ENCODE data around the gene TERB2. TPM values are rescaled to one million over a fixed set of nuclear protein-coding genes. Genes with fewer than 3 reads are reported as not detected.
"Not testable (repeated sequence)": the region's sequence is repeated elsewhere in the genome, so short reads cannot be mapped to it uniquely, and the experiment has no call there.

TERB2 gene
- total and polyA plus RNA-seq, 8 donors = not detected

DNA sequence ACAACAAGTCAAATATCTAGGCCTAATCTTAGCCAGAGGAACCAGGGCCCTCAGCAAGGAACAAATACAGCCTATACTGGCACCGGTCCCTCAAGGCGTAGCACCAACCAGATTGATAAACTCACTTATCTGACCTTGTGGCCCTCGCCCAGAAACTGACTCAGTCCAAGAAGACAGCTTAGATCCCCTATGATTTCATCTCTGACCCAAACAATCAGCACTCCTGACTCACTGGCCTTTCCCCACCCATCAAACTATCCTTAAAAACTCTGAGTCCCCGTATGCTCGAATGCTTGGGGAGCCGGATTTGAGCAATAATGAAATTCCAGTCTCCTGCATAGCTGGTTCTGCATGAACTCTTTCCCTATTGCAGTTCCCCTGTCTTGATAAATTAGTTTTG is 64.9 kb downstream of the TERB2 start:
- TF ChIP-seq, protein P1, sequence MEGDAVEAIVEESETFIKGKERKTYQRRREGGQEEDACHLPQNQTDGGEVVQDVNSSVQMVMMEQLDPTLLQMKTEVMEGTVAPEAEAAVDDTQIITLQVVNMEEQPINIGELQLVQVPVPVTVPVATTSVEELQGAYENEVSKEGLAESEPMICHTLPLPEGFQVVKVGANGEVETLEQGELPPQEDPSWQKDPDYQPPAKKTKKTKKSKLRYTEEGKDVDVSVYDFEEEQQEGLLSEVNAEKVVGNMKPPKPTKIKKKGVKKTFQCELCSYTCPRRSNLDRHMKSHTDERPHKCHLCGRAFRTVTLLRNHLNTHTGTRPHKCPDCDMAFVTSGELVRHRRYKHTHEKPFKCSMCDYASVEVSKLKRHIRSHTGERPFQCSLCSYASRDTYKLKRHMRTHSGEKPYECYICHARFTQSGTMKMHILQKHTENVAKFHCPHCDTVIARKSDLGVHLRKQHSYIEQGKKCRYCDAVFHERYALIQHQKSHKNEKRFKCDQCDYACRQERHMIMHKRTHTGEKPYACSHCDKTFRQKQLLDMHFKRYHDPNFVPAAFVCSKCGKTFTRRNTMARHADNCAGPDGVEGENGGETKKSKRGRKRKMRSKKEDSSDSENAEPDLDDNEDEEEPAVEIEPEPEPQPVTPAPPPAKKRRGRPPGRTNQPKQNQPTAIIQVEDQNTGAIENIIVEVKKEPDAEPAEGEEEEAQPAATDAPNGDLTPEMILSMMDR (IDR thresholded peaks at IDR 0.05) = no peak
- Histone ChIP-seq H3K27ac (no peak overlapping the region), H3K4me3 (no peak overlapping the region), H3K9me3 (no peaks in the 10 kb centered on the region), H3K27me3 (peaks cover 0 to 13% of the 10 kb centered on the region in 2 donors), H3K36me3 (no peaks in the 10 kb centered on the region), H3K4me1 (peaks cover 6 to 21% of the 10 kb centered on the region in 2 donors)
- intact Hi-C loops (cut with DNase I) = no loop called here
- DNase-seq = no peak
- ATAC-seq = no peak

- Histone ChIP-seq H3K4me1 (peaks cover 6 to 21% of the 10 kb centered on the region in 2 donors), H3K4me3 (peak within 1 kb of the TSS; percentile 63 to 65), H3K9me3 (no peaks in the 10 kb centered on the region), H3K27ac (peak within 1 kb of the TSS in 1 of 2 donors; percentile 42), H3K36me3 (no peaks in the 10 kb centered on the region), H3K27me3 (peaks cover 0 to 13% of the 10 kb centered on the region in 2 donors)
- intact Hi-C loops (cut with DNase I) = no loop called here
- DNase-seq (peak; percentile 84 to 100 (median 95)), ATAC-seq (peak; percentile 100)
- TF ChIP-seq, protein P1 (IDR thresholded peaks at IDR 0.05) = no peak
Measured at GRCh38 chr15:45022871-45023658, 66.6 kb downstream of the TERB2 start, which contains the start of gene SORD. Gene SORD (plus strand): TSS chr15:45023195. CDS start chr15:45023284, 89 bp downstream.

DNA sequence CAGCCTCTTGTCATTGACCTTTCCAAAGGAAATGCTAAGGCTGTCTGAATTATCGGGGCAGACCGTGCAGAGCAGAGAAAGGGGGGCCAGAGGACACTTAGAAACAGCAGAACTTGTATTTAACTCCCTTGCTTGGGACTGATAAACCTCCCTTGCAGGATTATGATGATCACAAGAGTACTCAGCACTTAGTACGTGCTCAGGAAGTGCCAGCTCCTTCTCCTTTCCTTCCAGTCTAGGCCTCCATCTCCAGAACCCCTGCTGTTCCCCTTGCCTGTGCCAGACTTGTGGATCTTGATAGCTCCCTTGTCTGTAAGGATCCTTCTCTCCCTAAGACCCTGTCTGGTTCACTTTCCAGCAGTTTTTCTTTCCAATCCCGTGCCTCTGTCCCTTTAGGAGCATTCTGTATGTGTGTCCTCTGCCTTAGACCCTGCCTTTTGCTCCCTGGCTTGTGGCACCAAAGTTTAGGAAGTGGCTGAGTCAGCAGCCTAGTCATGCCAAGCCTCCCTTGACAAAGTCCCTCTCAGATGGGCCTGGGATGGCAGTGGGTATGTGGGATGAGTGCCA is 67.3 kb downstream of the TERB2 start:
- Histone ChIP-seq H3K27me3 (peaks cover 0 to 13% of the 10 kb centered on the region in 2 donors), H3K4me1 (peaks cover 6 to 21% of the 10 kb centered on the region in 2 donors), H3K4me3 (peak overlapping the region; percentile 63 to 65), H3K36me3 (no peaks in the 10 kb centered on the region), H3K27ac (peak overlapping the region in 1 of 2 donors; percentile 42), H3K9me3 (no peaks in the 10 kb centered on the region)
- peak; percentile 7 for ATAC-seq
- TF ChIP-seq, protein P1 (IDR thresholded peaks at IDR 0.05) = no peak
- intact Hi-C loops (cut with DNase I) = no loop called here
- no peak for DNase-seq

- H3K9me3 ChIP-seq; DNase-seq; ATAC-seq; H3K27ac ChIP-seq; H3K4me3 ChIP-seq; intact Hi-C loops (cut with DNase I); H3K36me3 ChIP-seq: not testable (repeated sequence)
- Histone ChIP-seq H3K4me1 (peaks cover 6 to 21% of the 10 kb centered on the region in 2 donors), H3K27me3 (peaks cover 0 to 13% of the 10 kb centered on the region in 2 donors)
Measured at GRCh38 chr15:45024649-45025048, 68.2 kb downstream of the TERB2 start.

GRCh38 chr15:45025627-45026026 is 69.1 kb downstream of the TERB2 start:
- intact Hi-C loops (cut with DNase I); ATAC-seq: not testable (repeated sequence)

DNA sequence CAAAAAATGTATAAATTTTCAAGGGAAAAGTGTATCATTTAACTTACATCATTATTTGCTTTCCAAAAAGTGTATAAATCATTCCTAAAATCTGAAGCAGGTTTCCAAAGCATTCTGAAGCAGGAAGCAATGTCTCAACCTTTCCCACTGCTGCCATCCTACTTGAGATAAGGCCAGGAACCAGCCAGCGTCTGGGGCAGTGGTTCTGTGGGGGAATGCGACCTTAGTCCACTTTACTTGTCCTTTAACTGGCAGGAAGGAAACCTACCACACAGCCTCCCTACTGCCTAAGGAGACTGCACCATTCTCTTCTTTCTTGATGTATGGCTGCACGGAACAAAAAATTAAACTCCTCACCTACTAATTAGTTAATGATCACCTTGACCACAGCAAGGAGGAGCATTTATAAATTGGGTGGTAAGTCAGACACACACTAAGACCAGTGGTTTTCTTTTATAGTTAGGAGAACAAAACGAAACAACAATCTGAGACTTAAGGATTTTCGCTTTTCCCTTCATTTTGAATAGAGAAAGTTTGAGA is 70.2 kb downstream of the TERB2 start:
- no peak overlapping the region for H3K27ac ChIP-seq
- intact Hi-C loops (cut with DNase I) = no loop called here
- TF ChIP-seq, protein P1 (IDR thresholded peaks at IDR 0.05) = no peak
- no peak overlapping the region for H3K4me3 ChIP-seq
- H3K27me3 ChIP-seq = no peaks in the 10 kb centered on the region
- ATAC-seq (no peak), DNase-seq (no peak)
- H3K36me3 ChIP-seq = no peaks in the 10 kb centered on the region
- no peaks in the 10 kb centered on the region for H3K9me3 ChIP-seq
- peaks cover 6 to 21% of the 10 kb centered on the region in 2 donors for H3K4me1 ChIP-seq

More at GRCh38 chr15:45025627-45026026, 69.1 kb downstream of the TERB2 start:
- not testable (repeated sequence) for H3K9me3 ChIP-seq, H3K27ac ChIP-seq, H3K27me3 ChIP-seq, DNase-seq, H3K4me3 ChIP-seq, H3K36me3 ChIP-seq
- peaks cover 6 to 21% of the 10 kb centered on the region in 2 donors for H3K4me1 ChIP-seq

Measured in left lung (tissue), 10 donors.